SHP77 treated with DMSO at 0.1 percent for 48 hours (cell line): ENCODE measurements around the gene CXXC1.
"Not testable (repeated sequence)": the region's sequence is repeated elsewhere in the genome, so short reads cannot be mapped to it uniquely, and the experiment has no call there.

Experiments
- DNase-seq: peaks from one replicate; lab custom pipeline; 2025; lab: John Stamatoyannopoulos, UW

CXXC1 gene

GRCh38 chr18:50297621-50298442 is 10.3 kb upstream of the CXXC1 start:
- DNase-seq, result no peak

DNA sequence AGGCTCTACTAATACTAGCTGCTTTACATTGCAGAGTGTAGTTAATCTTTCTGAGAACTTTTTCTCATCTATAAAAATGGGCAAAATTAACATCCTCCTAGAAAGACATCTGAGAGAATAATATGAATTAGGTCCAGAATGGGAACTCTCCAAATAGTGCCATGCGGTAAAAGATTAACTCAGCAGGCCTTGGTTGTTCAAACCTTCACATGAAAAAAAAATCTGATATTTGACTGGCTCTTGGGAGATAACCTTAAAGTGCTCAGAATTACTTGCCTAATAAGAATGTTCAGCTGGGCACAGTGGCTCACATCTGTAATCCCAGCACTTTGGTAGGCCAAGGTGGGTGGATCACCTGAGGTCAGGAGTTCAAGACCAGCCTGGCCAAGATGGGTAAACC is 5.5 kb upstream of the CXXC1 start:
- no peak for DNase-seq

GRCh38 chr18:50289108-50289443 is 1.6 kb upstream of the CXXC1 start:
- no peak for DNase-seq

DNA sequence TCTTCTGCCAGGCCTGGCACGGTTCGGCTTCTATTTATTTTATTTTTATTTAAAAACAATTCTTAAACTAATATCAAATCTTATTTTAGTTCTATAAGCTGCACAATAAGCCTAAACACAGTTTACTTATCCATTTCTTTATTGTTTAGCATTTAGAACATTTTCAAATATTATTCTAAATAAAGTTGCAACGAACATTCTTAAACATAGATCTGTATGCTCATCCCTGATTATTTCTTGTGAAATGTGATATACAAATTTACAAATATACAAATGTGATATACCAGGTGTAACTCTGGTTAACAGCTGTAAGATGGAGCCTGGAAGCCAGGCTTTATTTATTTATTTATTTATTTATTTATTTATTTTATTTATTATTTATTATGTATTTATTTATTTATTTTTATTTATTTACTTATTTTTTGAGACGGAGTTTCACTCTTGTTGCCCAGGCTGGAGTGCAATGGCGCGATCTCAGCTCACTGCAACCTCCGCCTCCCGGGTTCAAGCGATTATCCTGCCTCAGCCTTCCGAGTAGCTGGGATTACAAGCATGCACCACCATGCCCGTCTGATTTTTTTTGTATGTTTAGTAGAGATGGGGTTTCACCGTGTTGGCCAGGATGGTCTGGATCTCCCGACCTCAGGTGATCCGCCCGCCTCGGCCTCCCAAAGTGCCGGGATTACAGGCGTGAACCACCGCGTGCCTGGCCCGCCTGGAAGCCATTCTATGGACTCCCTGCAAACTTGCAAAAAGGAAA is 1.0 kb upstream of the CXXC1 start:
- not testable (repeated sequence) for DNase-seq

DNA sequence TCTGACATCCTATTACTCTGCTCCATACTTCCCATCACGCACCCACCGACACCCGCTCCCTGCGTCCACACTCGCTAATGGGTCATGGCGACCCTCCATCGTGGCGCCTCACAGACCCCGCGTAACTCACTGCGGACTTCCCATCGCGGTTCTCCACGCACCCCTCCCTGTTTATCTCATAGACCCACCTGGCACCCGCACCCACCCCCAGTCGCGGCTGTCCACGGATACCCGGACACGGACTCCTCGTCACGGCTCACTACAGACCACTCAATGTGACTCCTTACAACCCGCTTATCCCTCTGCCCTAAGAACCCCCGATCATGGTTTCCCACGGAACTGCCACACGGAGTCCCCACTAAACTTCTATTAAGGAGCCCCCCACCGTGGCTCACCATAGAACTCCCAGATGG is 458 bp downstream of the CXXC1 start:
- DNase-seq, result no peak

- DNase-seq, result no peak
Observed at GRCh38 chr18:50286391-50287027, 983 bp downstream of the CXXC1 start.

GRCh38 chr18:50285631-50286321 is 1.7 kb downstream of the CXXC1 start:
- DNase-seq, result no peak

DNA sequence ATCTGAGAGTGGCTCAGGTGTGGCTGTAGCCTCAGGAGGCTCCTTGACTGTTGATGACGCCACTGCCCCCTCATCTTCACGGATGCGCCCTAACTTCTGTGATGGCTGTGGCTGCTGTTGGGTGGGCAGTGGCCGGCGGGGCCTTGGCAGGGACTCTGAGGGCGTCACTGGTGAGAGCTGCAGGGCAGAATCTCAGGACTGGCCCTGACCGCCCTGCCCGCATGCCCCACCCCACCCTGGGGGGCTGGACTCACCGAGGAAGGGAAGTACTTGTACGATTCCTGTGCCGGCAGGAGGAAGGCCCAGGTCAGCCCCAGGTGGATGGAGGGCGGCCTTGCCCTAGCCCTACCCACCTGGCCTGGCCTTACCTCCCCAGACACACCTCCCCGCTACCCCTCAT is 2.4 kb downstream of the CXXC1 start:
- DNase-seq, result no peak

DNA sequence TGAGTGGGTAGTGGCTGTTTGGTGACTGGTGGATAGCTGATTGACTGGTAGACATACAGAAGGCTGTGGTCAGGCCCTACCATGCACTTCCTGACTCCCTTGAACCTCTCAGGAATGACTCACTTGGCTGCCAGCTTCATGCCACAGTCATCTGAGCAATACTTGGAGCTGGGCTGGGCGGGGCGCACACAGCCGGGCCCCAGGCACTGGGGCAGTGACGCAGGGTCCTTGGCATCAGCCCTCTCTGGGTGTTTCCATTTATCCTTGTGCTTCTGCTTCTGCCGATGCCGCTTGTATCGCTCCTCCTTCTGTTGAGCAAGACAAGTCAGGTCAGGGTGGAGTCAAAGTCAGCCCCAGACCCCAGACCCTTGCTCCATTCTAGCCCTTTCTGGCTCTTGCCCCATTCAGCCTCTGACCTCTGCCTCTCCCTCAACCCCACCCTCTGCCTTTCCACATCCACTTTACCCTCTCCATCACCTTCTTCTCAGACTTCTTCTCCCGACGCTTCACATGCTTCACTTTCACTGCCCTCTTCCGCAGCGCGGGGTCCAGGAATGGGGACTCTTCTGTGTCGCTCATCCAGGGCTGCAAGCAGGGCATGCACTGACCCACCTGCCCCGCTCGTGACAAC is 3.1 kb downstream of the CXXC1 start:
- no peak for DNase-seq

DNA sequence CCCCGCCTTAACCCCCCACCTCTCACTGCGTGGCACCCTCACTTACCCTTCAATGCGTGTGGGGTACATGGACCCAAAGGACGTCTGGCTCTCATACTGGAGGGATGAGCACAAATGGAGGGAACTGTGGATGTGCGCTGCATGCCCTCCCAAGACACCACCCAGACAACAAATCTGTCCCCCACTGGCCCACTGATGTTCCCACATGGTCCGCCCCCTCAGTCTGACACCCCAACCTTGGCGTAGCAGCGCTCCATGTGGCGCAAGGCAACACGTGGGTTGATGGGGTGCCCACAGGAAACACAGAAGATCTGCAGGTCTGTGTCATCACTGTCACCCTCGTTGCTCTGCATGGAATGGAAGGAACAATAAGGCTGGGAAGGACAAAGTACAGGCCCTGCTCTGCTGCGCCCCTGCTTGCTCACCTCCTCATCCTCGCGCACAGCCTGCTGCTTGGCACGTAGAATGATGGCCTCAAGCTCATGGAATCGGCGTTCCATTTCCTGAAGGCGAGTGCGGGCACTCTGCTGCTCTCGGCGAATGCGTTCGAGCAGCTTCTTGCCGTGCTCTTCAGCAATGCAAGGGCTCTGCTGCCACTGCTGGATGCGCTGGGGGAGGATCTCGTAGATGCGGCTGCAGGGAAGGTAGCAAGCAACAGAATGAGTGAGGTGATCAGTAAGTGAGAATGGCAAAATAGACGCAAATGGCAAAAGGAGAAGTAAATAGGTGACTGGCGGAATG is 3.9 kb downstream of the CXXC1 start:
- no peak for DNase-seq

GRCh38 chr18:50282521-50283335 is 4.8 kb downstream of the CXXC1 start:
- DNase-seq, result no peak

- no peak for DNase-seq
Observed at GRCh38 chr18:50281972-50282520, 5.4 kb downstream of the CXXC1 start.

- peak; percentile 94 for DNase-seq
Observed at GRCh38 chr18:50281295-50281971, 6.1 kb downstream of the CXXC1 start, which contains the start of gene MBD1. MBD1 (minus strand) TSS chr18:50281523; CDS start chr18:50279992, 1,531 bp downstream.

DNA sequence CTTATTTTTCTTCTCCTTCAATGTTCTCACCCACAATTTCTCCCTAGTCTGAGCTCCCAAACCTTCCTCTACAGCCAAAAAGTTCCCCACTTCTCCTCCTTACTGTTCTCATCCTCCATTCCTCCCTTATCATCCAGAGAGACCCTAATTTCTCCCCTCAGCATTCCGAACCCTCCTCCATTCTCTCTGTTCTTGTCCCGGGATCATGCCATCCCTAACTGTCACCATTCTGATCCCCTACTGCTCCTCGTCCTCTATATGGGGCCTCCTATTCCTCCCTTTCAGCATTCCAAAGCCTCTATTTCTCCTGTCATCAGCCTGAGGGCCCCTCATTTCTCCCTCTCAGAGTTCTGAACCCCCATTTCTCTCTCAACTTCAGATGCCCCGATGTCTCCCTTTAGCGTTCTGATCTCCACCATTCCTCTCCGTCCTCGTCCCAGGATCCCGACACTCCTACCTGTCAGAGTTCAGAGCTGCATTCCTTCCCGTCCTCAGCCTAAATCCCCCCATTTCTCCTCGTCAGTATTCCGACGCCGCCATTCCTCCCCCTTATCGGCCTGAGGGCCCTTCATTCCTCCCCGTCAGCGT is 6.7 kb downstream of the CXXC1 start:
- no peak for DNase-seq

- DNase-seq, result no peak
Observed at GRCh38 chr18:50279752-50280151, 7.7 kb downstream of the CXXC1 start.

- DNase-seq, result no peak
Observed at GRCh38 chr18:50277942-50278341, 9.6 kb downstream of the CXXC1 start.

GRCh38 chr18:50276452-50276851 is 11.0 kb downstream of the CXXC1 start:
- no peak for DNase-seq

- no peak for DNase-seq
Observed at GRCh38 chr18:50275503-50276036, 11.9 kb downstream of the CXXC1 start.

GRCh38 chr18:50274941-50275340 is 12.6 kb downstream of the CXXC1 start:
- DNase-seq, result no peak
